AG04450 (cell line): Measurements from ENCODE around the gene PLPP7. TPM values are rescaled to one million over a fixed set of nuclear protein-coding genes. Genes with fewer than 3 reads are reported as not detected.
"Not testable (repeated sequence)": the region's sequence is repeated elsewhere in the genome, so short reads cannot be mapped to it uniquely, and the experiment has no call there.

ENCODE experiments used
- CTCF ChIA-PET: fragments of 300-600, 350-600 bp; formaldehyde crosslinking; extraction: SDS; loops from one replicate; lab custom pipeline; 2022; ENCODE audit warnings: antibody characterized with exemption, inconsistent platforms; lab: Charles Lee
- POLR2A ChIA-PET: fragments of 350-600 bp; formaldehyde crosslinking; extraction: SDS; loops from one replicate; lab custom pipeline; 2021; ENCODE audit warnings: antibody characterized with exemption, inconsistent platforms; lab: Yijun Ruan, JAX
- DNase-seq: peaks from one replicate; pipeline ENCODE4 v3.0.0-alpha.2; 2011; ENCODE audit warnings: low read depth, low spot score
- H3K27ac ChIP-seq: one replicate; pipeline ENCODE4 v1.5.1; 2012; ENCODE audit warnings: low read depth, low read length, control low read depth
- H3K27me3 ChIP-seq: one replicate; pipeline ENCODE4 v1.6.0; 2012; ENCODE audit warnings: low read length; ENCODE audit not compliant: control insufficient read depth, insufficient read depth
- H3K4me3 ChIP-seq: 2 replicates; pipeline ENCODE4 v1.5.1; 2011; ENCODE audit warnings: mild to moderate bottlenecking, low read depth, low read length, control low read depth
- H3K9me3 ChIP-seq: 2 replicates; pipeline ENCODE4 v1.5.1; 2012; ENCODE audit warnings: low read length; ENCODE audit not compliant: control insufficient read depth, insufficient read depth
- polyA minus RNA-seq: library from RNA; depleted of rRNA, polyadenylated mRNA; stranded (reverse); fragments of >200 nt; gene quantifications from 2 replicates; pipeline ENCODE4 v1.2.3, GENCODE V29; 2011; rRNA and poly(A)+ RNA removed
- polyA plus RNA-seq: library from polyadenylated mRNA; depleted of rRNA; stranded (reverse); fragments of >200 nt; gene quantifications from 2 replicates; pipeline ENCODE4 v1.2.3, GENCODE V29; 2011; rRNA removed
- TF ChIP-seq, protein P1 (sequence below): IDR thresholded peaks from 2 replicates; pipeline ENCODE4 v1.5.1; 2011; ENCODE audit warnings: low read depth, low read length, control low read depth, inconsistent platforms

The PLPP7 gene
- 0.57 and 0.76 TPM in 2 replicates for polyA plus RNA-seq
- 0.13 and 0.78 TPM in 2 replicates for polyA minus RNA-seq

- peaks cover under 1% of the 10 kb centered on the region for H3K27me3 ChIP-seq
- DNase-seq = no peak
- POLR2A ChIA-PET = interaction anchor here (0.5 kb wide), 1 partner anchor 27 kb away, joined by 11 read pairs; no protein-coding TSS in a partner anchor
- TF ChIP-seq, protein P1, sequence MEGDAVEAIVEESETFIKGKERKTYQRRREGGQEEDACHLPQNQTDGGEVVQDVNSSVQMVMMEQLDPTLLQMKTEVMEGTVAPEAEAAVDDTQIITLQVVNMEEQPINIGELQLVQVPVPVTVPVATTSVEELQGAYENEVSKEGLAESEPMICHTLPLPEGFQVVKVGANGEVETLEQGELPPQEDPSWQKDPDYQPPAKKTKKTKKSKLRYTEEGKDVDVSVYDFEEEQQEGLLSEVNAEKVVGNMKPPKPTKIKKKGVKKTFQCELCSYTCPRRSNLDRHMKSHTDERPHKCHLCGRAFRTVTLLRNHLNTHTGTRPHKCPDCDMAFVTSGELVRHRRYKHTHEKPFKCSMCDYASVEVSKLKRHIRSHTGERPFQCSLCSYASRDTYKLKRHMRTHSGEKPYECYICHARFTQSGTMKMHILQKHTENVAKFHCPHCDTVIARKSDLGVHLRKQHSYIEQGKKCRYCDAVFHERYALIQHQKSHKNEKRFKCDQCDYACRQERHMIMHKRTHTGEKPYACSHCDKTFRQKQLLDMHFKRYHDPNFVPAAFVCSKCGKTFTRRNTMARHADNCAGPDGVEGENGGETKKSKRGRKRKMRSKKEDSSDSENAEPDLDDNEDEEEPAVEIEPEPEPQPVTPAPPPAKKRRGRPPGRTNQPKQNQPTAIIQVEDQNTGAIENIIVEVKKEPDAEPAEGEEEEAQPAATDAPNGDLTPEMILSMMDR = no peak
- H3K4me3 ChIP-seq = no peak within 1 kb of the TSS
- H3K9me3 ChIP-seq = no peaks in the 10 kb centered on the region; the same call in 1 of the 2 replicates
- CTCF ChIA-PET = interaction anchor here (0.7 to 1.6 kb wide), 3 partner anchors 47 to 112 kb away, joined by 3 to 4 read pairs (median 3); no protein-coding TSS in a partner anchor
- H3K27ac ChIP-seq = no peak within 1 kb of the TSS
Measured at GRCh38 chr9:131289301-131290035, at the start of gene PLPP7. PLPP7 (plus strand) TSS chr9:131289723; CDS start chr9:131289998, 275 bp downstream.

DNA sequence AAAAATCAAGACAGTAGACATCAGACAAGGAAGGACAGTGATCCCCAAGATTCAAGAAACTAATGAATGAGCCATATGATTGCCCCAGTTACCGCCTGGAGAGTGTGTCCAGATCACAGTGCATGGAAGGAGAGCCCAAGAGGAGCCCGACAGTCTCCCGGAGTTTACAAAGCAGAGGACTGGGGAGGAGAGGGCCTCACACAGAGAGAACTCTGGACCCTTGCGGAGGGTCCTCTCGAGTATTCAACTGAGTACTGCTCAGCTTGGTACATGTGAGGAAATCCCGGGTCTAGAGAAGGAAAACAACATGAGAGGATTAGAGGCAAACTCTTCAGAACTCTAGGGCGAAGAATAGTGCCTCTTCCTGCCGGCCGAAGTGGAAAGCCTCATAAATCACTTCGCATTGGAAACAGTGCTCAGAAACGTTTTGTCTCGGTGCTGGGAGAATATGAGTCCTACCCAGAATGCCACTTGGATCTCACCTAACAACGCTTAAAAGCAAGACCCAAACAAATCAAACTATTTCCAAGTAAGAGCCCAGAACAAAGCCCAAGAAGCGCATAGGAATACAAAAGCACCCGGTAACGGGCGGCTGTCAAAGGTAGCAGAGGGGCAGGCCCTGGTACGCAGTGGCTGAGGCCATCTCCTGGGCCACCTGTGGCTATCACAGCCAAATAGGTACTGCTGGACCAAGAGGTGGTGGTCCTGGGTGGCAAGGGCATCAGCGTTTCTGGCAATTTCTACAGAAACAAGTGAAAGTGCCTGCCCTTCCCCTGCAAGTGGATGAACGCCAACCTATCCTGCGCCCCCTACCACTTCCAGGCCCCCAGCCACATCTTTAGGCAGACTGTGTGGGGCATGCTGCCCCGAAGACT, 49.2 kb upstream of the PLPP7 start:
- H3K27ac ChIP-seq = peak overlapping the region; percentile 21
- ChIA-PET POLR2A (no interaction called here), CTCF (no interaction called here)
- H3K27me3 ChIP-seq = no peaks in the 10 kb centered on the region
- H3K4me3 ChIP-seq = no peak overlapping the region
- H3K9me3 ChIP-seq = no peaks in the 10 kb centered on the region; the same call in 1 of the 2 replicates
- DNase-seq = no peak
- TF ChIP-seq, protein P1 = no peak

GRCh38 chr9:131244331-131244730, 45.2 kb upstream of the PLPP7 start:
- H3K27me3 ChIP-seq, POLR2A ChIA-PET, H3K4me3 ChIP-seq, H3K9me3 ChIP-seq, CTCF ChIA-PET, H3K27ac ChIP-seq, DNase-seq: not testable (repeated sequence)

DNA sequence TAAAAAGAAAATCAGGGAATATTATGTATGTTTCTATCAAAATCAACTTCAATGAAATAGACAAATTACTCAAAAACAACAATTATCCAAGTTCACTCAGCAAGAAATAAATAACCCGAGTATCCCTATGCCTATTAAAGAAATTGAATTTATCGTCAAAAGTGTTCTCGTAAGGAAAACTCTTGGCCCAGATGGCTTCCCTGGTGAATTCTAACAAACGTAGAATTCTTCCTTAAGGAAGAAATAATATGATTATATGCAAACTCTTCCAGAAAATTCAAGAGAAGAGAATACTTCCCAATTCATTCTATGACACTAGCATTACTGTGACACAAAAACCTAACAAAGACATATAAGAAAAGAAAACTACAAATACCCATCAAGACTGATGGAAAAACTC, 42.9 kb upstream of the PLPP7 start:
- Histone ChIP-seq H3K27ac (no peak overlapping the region), H3K4me3 (no peak overlapping the region), H3K9me3 (peaks cover 4% of the 10 kb centered on the region; the same call in 1 of the 2 replicates), H3K27me3 (peaks cover 6% of the 10 kb centered on the region)
- CTCF ChIA-PET = no interaction called here
- TF ChIP-seq, protein P1 = no peak
- DNase-seq = no peak
- POLR2A ChIA-PET = no interaction called here

DNA sequence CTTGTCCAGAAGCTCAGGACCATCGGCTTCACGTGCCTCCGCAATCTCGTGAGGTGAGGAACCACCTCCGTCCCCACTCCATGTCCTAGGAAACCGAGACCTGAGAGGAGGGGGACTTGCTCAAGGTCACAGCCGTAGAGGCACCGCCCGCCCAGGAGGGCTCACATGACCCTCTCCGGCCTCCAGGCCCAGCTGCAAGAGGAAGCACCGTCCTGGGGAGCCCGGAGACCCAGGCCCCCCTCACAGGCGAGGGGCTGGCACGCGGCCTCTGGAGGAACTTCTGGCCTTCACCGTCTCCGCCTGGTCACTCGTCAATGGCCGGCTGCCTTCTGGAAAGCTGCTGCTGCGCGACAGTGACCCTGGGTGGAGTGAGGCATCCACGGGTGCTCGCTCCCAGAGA, 37.4 kb upstream of the PLPP7 start:
- DNase-seq = no peak
- TF ChIP-seq, protein P1 = no peak
- POLR2A ChIA-PET = interaction anchor here (1.1 kb wide), 1 partner anchor 13 kb away, joined by 5 read pairs; no protein-coding TSS in a partner anchor
- peaks cover 6% of the 10 kb centered on the region for H3K27me3 ChIP-seq
- no peak overlapping the region for H3K4me3 ChIP-seq
- CTCF ChIA-PET = no interaction called here
- no peak overlapping the region for H3K27ac ChIP-seq
- H3K9me3 ChIP-seq = no peaks in the 10 kb centered on the region; the same call in 1 of the 2 replicates
